HG03066 (cell line): Measurements from ENCODE around the gene TMEM120A.

Experiments
- ATAC-seq: cut with Tn5 transposase; IDR thresholded peaks from one replicate; pipeline ENCODE4 v1.9.1; 2021; ENCODE audit warnings: low read depth; ENCODE audit not compliant: unreplicated experiment

The TMEM120A gene

GRCh38 chr7:75961218-75961617 lies 33.2 kb downstream of the TMEM120A start:
- ATAC-seq, result no peak

- ATAC-seq, result no peak
Observed at GRCh38 chr7:75960372-75960771, 34.0 kb downstream of the TMEM120A start.

GRCh38 chr7:75958802-75959543 lies 35.4 kb downstream of the TMEM120A start:
- no peak for ATAC-seq

- no peak for ATAC-seq
Observed at GRCh38 chr7:75957021-75957736, 37.2 kb downstream of the TMEM120A start.

GRCh38 chr7:75955331-75955955 lies 39.0 kb downstream of the TMEM120A start:
- ATAC-seq, result no peak

- ATAC-seq, result no peak
Observed at GRCh38 chr7:75953931-75954330, 40.5 kb downstream of the TMEM120A start.

GRCh38 chr7:75953431-75953830 lies 41.0 kb downstream of the TMEM120A start:
- ATAC-seq, result no peak

- no peak for ATAC-seq
Observed at GRCh38 chr7:75951506-75951905, 42.9 kb downstream of the TMEM120A start.

GRCh38 chr7:75950111-75950681 lies 44.2 kb downstream of the TMEM120A start:
- no peak for ATAC-seq

- no peak for ATAC-seq
Observed at GRCh38 chr7:75948179-75948578, 46.2 kb downstream of the TMEM120A start.

- ATAC-seq, result no peak
Observed at GRCh38 chr7:75946207-75946855, 48.1 kb downstream of the TMEM120A start.

GRCh38 chr7:75945297-75946168 lies 48.9 kb downstream of the TMEM120A start:
- ATAC-seq, result no peak

- no peak for ATAC-seq
Observed at GRCh38 chr7:75944507-75944906, 49.9 kb downstream of the TMEM120A start.

- no peak for ATAC-seq
Observed at GRCh38 chr7:75943864-75944263, 50.5 kb downstream of the TMEM120A start.

GRCh38 chr7:75938921-75939320 lies 55.5 kb downstream of the TMEM120A start:
- ATAC-seq, result no peak

GRCh38 chr7:75937958-75938786 lies 56.2 kb downstream of the TMEM120A start:
- no peak for ATAC-seq
